WTC11 (cell line): ENCODE measurements around the gene ETV6. TPM values are rescaled to one million over a fixed set of nuclear protein-coding genes. Genes with fewer than 3 reads are reported as not detected.

Experiments
- ATAC-seq: fragments of 200-7000 bp; cut with Tn5 transposase; 2 replicates; pipeline ENCODE4 v1.10.0; 2021; ENCODE audit warnings: mild to moderate bottlenecking, moderate library complexity
- CTCF ChIA-PET: fragments of 300-600 bp; sonication (Branson Sonifier 250); formaldehyde crosslinking; loops from one replicate; lab custom pipeline; 2021; ENCODE audit warnings: antibody characterized with exemption; lab: Charles Lee
- POLR2A ChIA-PET: fragments of 350-600 bp; sonication (Branson Sonifier 250); formaldehyde crosslinking; loops from one replicate; lab custom pipeline; 2021; ENCODE audit warnings: antibody characterized with exemption; lab: Charles Lee
- DNase-seq: peaks from one replicate; pipeline ENCODE4 v3.0.0; 2021; ENCODE audit warnings: low spot score
- H3K27ac Mint-ChIP-seq: 2 replicates; pipeline ENCODE4 v1.8.0; 2021; ENCODE audit warnings: mixed read lengths
- H3K27me3 Mint-ChIP-seq: 2 replicates; pipeline ENCODE4 v1.8.0; 2021; ENCODE audit warnings: low read depth, mild to moderate bottlenecking, moderate library complexity, mixed read lengths
- H3K36me3 Mint-ChIP-seq: 2 replicates; pipeline ENCODE4 v1.8.0; 2021; ENCODE audit warnings: mixed read lengths
- H3K4me1 Mint-ChIP-seq: 2 replicates; pipeline ENCODE4 v1.8.0; 2022; ENCODE audit warnings: mixed read lengths
- H3K4me3 Mint-ChIP-seq: 2 replicates; pipeline ENCODE4 v1.8.0; 2021; ENCODE audit warnings: mild to moderate bottlenecking, moderate library complexity, mixed read lengths
- H3K9me3 Mint-ChIP-seq: 2 replicates; pipeline ENCODE4 v1.8.0; 2021; ENCODE audit warnings: mixed read lengths
- CDX4 ChIP-seq: fragments of 250-450 bp; sonication (Bioruptor Pico); IDR thresholded peaks from 2 replicates; pipeline ENCODE4 v1.9.0; 2021; ENCODE audit warnings: moderate library complexity, mild to moderate bottlenecking, inconsistent platforms, borderline replicate concordance
- E2F4 ChIP-seq: sonication (generic); formaldehyde crosslinking; IDR thresholded peaks from 2 replicates; pipeline ENCODE4 v1.8.1; 2022; ENCODE audit warnings: low read depth, mild to moderate bottlenecking, moderate library complexity, missing genetic modification reagents, borderline replicate concordance
- E2F5 ChIP-seq: sonication (generic); formaldehyde crosslinking; IDR thresholded peaks from 2 replicates; pipeline ENCODE4 v1.8.1; 2022; ENCODE audit warnings: mild to moderate bottlenecking, moderate library complexity, missing genetic modification reagents
- FOXK1 ChIP-seq: sonication (generic); formaldehyde crosslinking; IDR thresholded peaks from 2 replicates; pipeline ENCODE4 v1.8.0; 2022; ENCODE audit warnings: mild to moderate bottlenecking, moderate library complexity, missing genetic modification reagents
- GABPB1 ChIP-seq: sonication (generic); formaldehyde crosslinking; IDR thresholded peaks from 2 replicates; pipeline ENCODE4 v1.8.1; 2023; ENCODE audit warnings: mild to moderate bottlenecking, missing genetic modification reagents
- HMGXB4 ChIP-seq: sonication (generic); formaldehyde crosslinking; IDR thresholded peaks from 2 replicates; pipeline ENCODE4 v1.8.1; 2023; ENCODE audit warnings: mild to moderate bottlenecking, moderate library complexity, missing genetic modification reagents
- MLX ChIP-seq: sonication (generic); formaldehyde crosslinking; IDR thresholded peaks from 2 replicates; pipeline ENCODE4 v1.8.1; 2023; ENCODE audit warnings: mild to moderate bottlenecking, missing genetic modification reagents, moderate library complexity
- MXD4 ChIP-seq: fragments of 250-450 bp; sonication (Bioruptor Pico); IDR thresholded peaks from 2 replicates; pipeline ENCODE4 v1.8.0; 2021; ENCODE audit warnings: mild to moderate bottlenecking, moderate library complexity, borderline replicate concordance
- NFATC4 ChIP-seq: fragments of 250-450 bp; sonication (Bioruptor Pico); IDR thresholded peaks from 2 replicates; pipeline ENCODE4 v1.9.0; 2021; ENCODE audit warnings: mild to moderate bottlenecking
- NR1H2 ChIP-seq: sonication (generic); formaldehyde crosslinking; IDR thresholded peaks from 2 replicates; pipeline ENCODE4 v1.9.0; 2021; ENCODE audit warnings: mild to moderate bottlenecking, moderate library complexity, missing genetic modification reagents
- SMAD3 ChIP-seq: sonication (generic); formaldehyde crosslinking; IDR thresholded peaks from 2 replicates; pipeline ENCODE4 v1.8.0; 2022; ENCODE audit warnings: missing genetic modification reagents, mild to moderate bottlenecking, borderline replicate concordance
- TP53 ChIP-seq: sonication (generic); formaldehyde crosslinking; IDR thresholded peaks from 2 replicates; pipeline ENCODE4 v1.8.1; 2023; ENCODE audit warnings: mild to moderate bottlenecking, missing genetic modification reagents
- ZNF219 ChIP-seq: sonication (generic); formaldehyde crosslinking; IDR thresholded peaks from 2 replicates; pipeline ENCODE4 v1.8.0; 2023; ENCODE audit warnings: missing genetic modification reagents, mild to moderate bottlenecking, borderline replicate concordance
- ZNF232 ChIP-seq: sonication (generic); formaldehyde crosslinking; IDR thresholded peaks from 2 replicates; pipeline ENCODE4 v1.8.0; 2022; ENCODE audit warnings: mild to moderate bottlenecking, missing genetic modification reagents
- ZNF423 ChIP-seq: fragments of 250-450 bp; sonication (Bioruptor Pico); IDR thresholded peaks from 2 replicates; pipeline ENCODE4 v2.1.2; 2022; ENCODE audit warnings: mild to moderate bottlenecking, moderate library complexity
- total RNA-seq: library from RNA; stranded (reverse); gene quantifications from 3 replicates; pipeline ENCODE4 v1.2.3, GENCODE V29; 2021

The ETV6 gene
- total RNA-seq, 1 experiment from 2014 or later, result 23.5 TPM

GRCh38 chr12:11877102-11877826, 227.8 kb downstream of the ETV6 start:
- peak overlapping the region; percentile 58 for H3K27ac Mint-ChIP-seq
- CTCF ChIA-PET, result interaction anchor here (1.0 to 1.5 kb wide), 2 partner anchors 15 to 156 kb away, joined by 3 to 5 read pairs; no protein-coding TSS in a partner anchor
- no peaks in the 10 kb centered on the region for H3K9me3 Mint-ChIP-seq
- no peak overlapping the region for H3K4me3 Mint-ChIP-seq
- TF ChIP-seq NR1H2 (CRISPR knock-in tag) (no peak), ZNF232 (CRISPR knock-in tag) (no peak), NFATC4 (CRISPR knock-in tag) (no peak), SMAD3 (CRISPR knock-in tag) (no peak), MLX (CRISPR knock-in tag) (no peak), E2F5 (CRISPR knock-in tag) (no peak), HMGXB4 (CRISPR knock-in tag) (no peak), ZNF423 (CRISPR knock-in tag) (no peak), GABPB1 (no peak), FOXK1 (CRISPR knock-in tag) (no peak), CDX4 (CRISPR knock-in tag) (no peak), MXD4 (no peak), TP53 (CRISPR knock-in tag) (no peak), E2F4 (CRISPR knock-in tag) (no peak)
- POLR2A ChIA-PET, result no interaction called here
- H3K27me3 Mint-ChIP-seq, result no peaks in the 10 kb centered on the region
- no peaks in the 10 kb centered on the region; the same call in 1 of the 2 replicates for H3K36me3 Mint-ChIP-seq
- ATAC-seq (peak; percentile 23; the same call in 1 of the 2 replicates), DNase-seq (no peak)
- peaks cover 28% of the 10 kb centered on the region for H3K4me1 Mint-ChIP-seq

- POLR2A ChIA-PET, result no interaction called here
- DNase-seq, result no peak
- TF ChIP-seq ZNF219, result no peak
- no peak for TF ChIP-seq TP53 (CRISPR knock-in tag)
- TF ChIP-seq, all 79 proteins: peak for 0
- H3K27me3 Mint-ChIP-seq, result no peaks in the 10 kb centered on the region
- no peaks in the 10 kb centered on the region for H3K9me3 Mint-ChIP-seq
- peak overlapping the region; percentile 58 for H3K27ac Mint-ChIP-seq
- peaks cover 28% of the 10 kb centered on the region for H3K4me1 Mint-ChIP-seq
- peak; percentile 69 for ATAC-seq
- H3K36me3 Mint-ChIP-seq, result no peaks in the 10 kb centered on the region; the same call in 1 of the 2 replicates
- CTCF ChIA-PET, result interaction anchor here (1.0 to 1.5 kb wide), 2 partner anchors 14 to 155 kb away, joined by 3 to 5 read pairs; no protein-coding TSS in a partner anchor
- no peak overlapping the region for H3K4me3 Mint-ChIP-seq
Measured at GRCh38 chr12:11877869-11878780, 228.7 kb downstream of the ETV6 start.
